Superior temporal gyrus (tissue), 1 donor: ENCODE data around the gene THTPA.

ENCODE experiments used
- DNase-seq: peaks from one replicate; pipeline ENCODE4 v3.0.0-alpha.2; 2016; ENCODE audit errors: extremely low spot score

The THTPA gene

DNA sequence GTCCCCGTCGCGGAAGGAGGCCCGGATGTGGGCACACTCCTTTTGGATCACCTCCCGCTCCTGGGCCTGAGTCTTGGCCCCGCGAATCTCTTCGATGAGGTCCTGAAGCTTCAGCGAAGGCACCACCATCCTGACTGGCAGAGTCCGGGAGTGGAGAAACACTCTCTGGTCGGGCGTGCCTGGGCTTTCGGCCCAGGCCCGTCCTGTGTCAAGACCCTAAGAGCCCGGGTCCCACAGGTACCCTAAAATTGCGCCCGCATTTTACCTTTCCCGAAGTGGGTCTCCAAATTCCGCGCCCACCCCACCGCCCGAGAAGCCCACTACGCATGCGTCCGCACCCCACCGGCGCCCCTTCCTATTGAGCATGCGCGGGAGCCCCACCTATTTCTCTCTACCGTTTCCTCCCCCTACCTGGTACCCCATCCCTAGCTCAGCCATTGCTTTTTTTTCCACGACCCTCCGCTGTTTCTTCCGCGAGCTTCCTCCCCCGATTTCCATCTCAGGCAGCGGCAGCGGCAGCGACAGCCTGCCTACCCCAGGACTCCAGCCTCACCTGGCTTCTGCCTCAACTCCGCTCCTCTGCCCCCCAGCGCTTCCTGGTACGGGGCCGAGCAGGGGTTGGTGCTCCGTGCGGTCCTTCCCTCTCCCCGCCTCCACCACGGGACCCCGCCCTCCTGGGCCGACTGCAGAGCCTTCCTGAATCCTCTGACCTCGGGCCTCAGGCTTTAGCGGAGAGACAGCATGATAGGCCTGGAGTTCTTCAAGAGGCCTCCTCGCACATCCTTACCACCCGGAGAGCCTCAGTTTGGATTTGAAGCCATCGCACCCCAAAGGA lies 11.3 kb downstream of the THTPA start, which contains the start of gene AP1G2:
TSS of gene AP1G2 (minus strand) at position 606 of the 835 bp plus-strand sequence. CDS start at position 129, 477 bp downstream.
- peak; percentile 53 for DNase-seq

DNA sequence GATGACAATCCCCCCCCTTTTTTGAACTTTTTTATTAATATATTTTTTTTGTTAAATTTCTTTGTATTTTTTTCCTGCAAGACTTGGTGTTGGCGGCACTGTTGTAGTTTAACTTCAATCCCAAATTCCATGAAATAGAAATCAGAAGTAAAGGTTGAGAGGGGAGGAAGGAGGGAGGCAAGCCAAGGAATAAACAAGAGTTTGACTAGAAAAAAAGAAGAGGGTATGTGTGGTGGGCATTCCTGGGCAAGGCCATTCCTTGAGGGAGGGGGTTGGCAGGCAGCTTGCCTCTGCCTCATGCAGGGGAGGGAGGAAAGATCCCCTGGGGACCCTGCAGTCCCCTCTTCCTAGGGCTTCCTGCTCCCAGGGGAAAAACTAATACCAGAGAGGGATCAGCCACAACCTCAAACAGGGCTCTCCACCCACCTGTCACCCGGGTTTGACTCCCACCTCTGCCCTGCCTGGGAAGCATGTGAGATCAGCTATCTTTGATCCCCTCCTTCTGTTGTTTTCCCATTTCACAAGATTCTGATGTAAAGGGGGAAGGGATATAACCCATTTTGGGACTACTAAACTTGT lies 12.0 kb downstream of the THTPA start:
- no peak for DNase-seq

DNA sequence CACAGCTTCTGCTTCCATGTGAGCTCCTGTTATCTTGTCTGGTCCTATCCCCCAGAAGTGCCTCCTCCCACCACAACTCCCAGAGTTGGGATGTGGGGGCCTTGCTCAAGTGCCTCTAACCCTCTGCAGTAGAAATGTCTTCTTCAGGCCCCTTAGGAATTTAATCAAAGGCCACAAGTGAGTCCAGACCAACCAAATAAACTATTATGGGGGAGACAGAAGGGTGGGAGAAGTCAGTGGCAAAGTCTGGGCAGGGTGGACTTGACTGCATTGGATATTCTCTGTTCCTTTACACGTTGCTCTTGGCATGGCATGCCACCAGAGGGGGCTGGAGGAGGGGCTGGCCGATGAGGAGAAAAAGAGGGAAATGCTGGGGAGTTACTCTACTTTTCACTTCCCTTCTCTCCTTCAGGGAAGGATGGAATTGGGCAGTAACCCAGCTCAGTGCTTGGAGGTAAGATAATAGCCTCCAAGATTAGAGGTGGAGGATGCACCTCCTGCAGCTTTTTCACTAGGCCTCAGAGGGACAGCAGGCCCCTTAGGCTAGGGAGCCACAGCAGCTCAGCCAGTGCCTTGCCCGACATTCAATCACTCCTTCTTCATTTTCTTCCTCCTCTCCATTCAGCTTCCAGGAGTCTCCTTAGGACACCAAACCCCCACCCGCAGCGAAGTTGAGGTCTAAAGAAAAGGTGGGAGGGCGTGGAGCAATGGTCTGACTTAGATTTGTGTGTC lies 12.7 kb downstream of the THTPA start:
- DNase-seq, result no peak

DNA sequence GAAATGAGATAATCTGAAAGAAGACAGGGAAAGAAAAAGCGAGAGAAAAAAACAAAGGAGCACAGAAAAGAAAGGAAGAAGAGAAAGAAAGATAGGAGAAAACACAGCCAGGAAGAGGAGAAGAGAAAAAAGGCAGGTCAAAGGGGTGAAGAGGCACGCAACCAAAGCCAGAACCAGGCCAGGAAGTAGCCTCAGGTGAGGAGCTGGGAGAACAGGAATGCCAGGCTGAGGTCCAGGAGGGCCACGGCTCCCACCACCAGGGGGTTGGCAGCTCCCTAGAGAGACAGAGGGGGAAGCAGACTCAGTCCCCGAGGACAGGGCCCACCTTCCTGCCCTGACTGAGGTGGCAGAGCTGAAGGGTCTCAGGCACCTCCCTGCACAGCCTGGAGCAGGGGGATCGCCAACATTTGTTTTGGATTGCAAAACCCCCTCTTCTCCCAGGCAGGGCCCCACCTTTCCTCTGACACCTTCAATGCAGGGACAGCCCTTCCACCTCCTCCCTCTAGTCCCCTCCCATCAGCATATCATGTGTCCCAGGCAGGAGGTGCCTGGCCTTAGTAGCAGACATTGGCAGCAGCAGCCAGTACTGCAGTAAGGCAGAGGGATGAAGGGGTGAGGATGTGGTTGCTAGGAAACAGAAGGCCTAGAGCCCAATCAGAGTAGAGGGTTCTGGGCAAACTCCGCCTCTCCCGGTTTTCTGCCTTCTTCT lies 13.5 kb downstream of the THTPA start:
- DNase-seq, result peak; percentile 74

DNA sequence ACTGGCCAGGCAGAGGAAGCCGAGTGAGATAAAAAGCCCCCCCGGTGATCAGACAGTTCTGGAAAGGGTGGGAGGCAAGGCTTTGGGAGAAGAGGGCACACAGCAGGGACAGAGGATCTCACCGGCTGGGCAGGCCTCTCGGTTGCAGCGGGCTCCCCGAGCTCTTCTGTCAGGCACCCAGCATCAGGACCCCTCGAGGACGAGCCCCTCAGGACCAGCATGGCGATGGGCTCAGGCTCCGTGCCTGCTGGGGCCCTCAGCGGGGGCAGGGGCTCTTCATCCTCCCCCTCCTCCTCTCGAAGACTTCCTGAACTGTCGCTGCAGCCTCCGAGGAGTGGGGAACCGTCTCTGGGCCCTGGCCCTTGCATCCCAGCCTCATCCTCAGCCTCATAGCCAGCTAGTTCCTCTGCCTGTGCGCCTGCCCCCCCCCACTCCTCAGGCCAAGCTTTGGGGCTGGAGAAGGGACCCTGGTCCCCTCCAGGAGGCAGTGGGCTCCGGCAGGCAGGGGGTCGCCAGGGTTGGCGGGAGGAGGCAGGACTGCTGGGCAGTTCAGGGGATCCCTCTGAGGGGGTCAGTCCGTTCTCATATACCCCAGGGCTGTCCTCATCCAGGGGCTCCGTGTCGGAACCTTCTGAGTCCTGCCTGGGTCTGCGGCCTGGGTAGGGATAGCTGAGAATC lies 14.9 kb downstream of the THTPA start:
- no peak for DNase-seq

DNA sequence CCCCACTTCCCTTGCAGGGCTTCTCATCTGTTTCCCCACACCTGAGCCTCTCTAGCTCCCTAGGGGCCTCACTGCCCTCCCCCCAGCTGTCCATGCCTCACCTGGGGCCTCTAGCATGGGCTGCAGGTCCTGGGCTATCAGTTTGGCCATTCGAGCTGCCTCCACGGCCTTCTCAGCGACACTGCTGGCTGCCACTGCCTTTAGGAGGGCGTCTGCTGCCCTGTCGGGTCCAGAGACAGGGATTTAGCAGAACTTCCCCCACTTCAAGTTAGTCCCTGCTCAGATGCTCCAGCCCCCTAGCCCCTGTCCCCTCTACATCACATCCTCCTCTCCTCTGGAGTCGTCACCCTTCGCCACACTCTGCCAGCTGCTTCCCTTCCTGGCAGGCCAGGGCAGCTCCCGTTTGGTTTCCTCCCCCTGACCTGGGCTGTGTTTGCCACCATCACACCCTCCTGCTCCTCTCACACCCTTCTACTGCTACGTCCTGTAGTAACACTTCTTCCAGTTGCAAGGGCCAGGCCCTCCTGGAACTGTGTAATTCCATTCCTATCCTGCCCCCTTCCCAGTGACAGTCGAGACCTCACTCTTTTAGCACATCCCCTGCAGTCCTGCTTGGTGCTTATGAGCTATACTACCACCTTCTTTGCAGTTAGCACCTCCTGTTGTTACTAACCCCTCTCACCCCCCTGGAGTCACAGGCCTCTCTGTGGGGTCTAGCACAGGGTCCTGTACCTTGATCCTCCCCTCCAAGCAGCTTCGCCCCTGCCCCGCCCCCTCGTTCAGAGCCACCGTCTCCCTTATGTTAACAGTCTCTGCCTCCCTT lies 15.8 kb downstream of the THTPA start:
- no peak for DNase-seq

DNA sequence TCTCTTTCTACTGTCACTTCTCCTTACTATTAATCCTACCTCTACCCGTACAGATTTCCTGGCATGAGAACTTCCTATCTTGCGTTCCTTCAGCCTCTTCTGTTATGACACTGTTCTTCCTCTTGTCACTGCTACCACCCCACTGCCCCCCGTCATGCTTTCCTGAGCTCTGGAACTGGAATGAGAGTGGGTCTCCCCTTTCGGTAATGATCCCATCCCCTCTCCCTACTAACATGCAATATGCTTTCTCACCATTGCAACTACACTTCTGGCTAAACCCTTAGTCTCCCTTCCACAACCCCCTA lies 16.4 kb downstream of the THTPA start:
- no peak for DNase-seq

DNA sequence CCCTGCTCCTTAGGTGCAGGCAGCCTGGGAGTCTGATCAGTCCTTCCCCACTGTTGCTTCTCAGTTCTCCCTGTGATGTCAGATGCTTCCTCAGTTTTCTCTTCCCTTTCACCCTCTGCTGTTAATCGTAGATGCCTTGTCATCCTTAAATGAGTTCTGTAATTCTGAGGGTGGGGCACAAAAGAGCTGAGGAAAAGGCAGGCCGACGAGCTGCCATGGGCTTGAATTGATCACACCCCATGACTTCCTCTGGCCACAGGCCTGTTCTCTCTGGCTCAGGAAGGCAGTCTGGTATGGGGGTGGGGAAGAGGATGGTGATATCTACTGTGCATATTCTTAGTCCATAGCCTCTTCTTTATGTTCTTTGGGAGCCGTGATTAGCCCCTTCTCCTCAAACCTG lies 16.8 kb downstream of the THTPA start:
- DNase-seq, result no peak

DNA sequence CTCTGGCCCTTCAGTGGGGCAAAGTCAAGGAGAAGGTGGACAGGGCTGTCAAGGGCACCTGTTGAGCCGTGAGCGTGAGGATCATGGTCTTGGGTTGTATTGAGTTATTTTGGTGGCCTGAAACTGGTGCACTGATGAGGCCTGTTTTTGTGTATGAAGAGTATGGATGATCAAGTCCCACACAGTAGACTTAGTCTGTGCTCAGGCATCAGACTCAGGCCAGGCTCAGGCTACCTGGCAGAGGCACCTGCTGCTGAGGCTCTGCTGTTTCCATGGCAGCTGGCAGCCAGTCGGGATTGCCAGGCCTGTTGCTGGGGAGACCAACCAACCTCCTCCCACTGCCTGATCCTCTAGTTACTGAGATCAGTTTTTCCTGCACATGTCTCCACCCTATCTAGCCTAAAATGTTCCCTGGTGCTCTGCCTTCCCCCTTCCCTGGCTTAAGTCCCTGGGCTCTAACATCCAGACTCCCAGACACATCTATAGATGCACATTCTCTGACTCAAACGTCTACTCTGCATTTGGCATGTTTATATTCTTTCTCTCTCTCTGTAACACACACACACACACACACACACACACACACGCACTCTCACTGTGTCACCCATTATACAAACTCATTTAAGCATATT lies 17.4 kb downstream of the THTPA start:
- DNase-seq, result peak; percentile 46

DNA sequence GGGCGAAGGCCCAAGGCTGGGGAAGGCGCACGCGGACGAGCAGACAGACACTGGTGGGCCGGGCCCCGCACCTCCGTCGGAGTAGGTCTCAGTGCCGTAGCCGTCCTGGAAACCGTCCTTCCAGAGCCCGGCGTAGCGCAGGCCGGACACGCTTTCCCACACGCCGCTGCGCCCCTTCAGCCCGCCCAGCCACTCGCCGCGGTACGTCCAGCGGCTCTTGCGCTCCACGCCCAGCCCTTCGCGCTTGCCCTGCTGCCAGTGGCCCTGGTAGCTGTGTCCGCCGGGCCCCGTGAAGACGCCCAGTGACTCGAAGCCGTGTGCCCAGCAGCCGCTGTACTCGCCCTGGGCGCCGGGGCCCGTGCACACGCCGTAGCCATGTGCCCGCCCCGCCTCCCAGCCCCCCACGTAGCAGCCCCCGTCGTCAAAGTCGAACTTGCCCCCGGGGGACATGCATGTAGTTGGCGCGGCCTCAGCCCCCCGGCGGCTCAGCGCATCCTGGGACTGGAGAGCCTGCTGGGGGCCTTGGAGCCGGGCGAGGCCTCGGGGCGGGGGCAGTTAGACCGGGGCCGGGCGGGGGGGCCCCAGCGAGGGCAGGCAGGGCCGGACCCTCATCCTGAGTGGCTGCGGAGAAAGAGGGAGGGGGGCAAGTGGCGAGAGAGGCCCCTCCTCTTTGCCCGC lies 21.1 kb downstream of the THTPA start:
- no peak for DNase-seq

DNA sequence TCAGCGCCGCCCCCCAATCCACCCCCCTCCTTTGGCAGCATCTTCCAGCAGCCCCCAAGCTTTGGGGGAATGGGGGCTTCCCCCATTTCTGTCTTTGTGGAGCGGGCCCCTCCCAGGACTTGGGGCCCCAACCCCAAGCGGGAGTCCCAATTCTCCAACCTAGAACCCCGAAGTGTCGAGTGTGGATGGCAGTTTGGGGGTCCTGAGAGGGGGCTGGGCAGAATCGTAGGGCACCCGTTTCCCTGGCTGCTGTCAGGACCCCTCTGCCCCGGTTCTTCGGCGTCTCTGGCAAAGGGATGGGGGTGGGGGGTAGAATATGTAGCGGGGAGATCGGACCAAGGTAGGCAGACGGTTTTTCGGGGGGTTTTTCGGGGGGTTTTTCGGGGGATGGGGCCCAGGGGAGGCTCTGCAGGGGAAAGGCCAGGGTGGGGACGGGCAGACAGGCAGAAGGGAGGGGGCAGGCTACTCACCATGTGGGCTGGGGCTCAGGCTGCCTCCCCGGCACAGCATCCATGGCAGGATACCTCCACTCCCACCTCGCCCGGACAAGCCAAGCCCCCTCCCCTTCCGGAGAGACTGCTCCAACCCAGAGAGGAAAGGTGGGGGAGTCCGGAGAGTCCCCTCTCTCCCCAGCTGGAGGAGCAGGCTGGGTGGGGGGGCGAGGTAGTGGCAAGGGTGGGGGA lies 21.8 kb downstream of the THTPA start:
- no peak for DNase-seq

DNA sequence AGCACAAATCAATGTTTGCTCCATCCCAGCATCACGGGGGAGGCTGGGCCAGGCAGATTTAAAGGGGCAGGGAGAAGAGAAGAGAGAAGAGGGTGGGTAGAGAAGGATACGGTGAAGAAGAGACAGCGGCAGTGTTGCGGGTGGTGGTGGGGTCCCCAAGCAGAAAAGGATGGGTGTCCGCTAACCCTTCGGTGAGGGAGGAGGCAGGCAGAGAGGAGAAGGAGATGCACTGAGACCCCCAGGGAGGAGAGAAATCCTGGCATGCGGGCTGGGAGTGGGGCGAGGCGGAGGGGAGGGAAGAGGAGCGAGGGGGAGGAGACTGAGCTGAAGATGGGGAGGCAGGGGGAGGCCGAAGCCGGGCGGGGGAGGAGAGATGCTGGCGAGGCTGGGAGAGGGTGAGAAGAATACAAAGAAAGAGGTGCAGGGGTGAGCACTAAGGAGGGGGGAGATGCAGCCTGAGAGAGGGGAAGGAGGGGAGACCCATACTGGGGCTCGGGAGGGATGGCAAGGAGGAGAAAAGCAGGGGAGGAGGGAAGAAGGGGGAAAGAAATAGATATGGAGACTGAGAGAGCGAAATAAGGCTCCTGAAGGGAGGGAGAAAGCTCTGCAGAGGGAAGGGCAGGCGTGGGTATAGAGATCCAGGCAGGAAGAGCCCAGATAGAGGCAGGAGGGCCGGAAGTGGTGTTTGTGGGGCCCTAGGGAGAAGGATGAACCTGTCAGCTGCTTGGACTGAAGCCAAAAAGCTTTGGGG lies 22.7 kb downstream of the THTPA start, which contains the start of gene JPH4:
TSS of gene JPH4 (minus strand) at position 231 of the 751 bp plus-strand sequence. CDS start 1,337 bp downstream, outside the sequence.
- DNase-seq, result no peak

DNA sequence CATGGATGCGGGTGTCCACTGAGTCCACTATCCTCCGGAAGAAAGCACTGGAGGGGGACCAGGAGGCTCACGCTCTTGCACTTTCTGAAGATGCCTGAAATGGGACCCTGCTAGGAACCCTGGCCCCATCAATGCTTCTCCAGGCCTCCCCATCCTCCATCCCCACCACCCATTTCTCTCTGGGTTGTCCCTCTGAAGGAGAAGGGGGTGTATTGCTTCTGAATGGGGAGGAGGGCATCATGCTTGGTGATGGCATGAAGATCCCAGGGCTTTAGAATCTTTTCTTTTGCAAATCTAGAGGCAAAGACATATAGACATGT lies 23.2 kb downstream of the THTPA start:
- no peak for DNase-seq

DNA sequence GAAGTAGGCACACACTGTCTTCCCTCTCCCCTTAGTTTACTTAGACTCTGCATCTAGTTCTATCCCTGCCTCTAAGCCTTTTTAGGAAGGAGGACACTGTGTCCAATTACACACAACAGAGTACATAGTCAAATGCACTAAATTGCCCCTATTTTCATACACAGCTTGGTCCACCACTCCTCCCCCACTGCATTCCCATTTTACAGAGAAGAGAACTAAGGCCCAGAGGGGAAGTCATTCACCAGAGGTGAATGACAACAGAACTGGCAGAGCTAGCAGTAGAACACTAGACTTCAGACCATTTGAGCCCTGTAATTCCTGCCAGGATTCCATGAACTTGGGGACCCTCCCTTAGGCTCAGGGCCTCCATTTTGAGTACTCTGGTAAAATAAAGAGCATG lies 23.7 kb downstream of the THTPA start:
- no peak for DNase-seq

DNA sequence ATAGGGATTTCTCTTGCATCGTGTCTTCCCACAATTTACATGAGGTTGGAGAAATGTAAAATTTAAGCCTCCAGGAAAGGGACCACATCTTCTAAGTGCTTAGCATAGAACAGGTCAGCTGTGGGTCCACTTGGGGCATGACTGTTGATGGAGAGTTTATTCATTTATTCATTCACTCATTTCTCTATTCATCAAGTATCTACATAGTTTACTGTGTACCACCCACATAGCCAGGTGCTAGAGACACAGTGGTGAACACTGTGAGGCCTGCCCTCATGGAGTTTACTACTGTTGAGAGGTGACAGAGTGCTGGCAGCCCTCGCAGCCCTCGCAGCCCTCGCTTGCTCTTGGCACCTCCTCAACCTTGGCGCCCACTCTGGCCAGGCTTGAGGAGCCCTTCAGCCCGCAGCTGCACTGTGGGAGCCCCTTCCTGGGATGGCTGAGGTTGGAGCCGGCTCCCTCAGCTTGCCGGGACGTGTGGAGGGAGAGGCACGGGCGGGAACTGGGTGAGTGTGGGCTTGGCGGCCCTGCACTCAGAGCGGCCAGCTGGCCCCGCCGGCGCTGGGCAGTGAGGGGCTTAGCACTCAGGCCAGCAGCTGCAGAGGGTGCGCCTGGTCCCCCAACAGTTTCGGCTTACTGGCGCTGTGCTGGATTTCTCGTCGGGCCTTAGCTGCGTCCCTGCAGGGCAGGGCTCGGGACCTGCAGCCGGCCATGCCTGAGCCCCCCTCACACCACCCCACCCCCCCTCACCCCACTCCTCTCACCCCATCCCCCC lies 24.3 kb downstream of the THTPA start:
- DNase-seq, result no peak

DNA sequence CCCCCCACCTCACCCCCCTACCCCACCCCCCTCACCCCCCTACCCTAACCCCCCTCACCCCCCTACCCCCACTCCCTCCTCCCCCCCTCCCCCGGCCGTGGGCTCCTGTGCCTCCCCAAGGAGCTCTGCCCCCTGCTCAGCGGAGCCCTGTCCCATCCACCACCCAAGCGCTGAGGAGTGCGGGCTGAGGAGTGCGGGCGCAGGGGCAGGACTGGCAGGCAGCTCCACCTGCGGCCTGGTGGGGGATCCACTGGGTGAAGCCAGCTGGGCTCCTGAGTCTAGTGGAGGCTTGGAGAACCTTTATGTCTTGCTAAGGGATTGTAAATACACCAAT lies 24.8 kb downstream of the THTPA start:
- no peak for DNase-seq

DNA sequence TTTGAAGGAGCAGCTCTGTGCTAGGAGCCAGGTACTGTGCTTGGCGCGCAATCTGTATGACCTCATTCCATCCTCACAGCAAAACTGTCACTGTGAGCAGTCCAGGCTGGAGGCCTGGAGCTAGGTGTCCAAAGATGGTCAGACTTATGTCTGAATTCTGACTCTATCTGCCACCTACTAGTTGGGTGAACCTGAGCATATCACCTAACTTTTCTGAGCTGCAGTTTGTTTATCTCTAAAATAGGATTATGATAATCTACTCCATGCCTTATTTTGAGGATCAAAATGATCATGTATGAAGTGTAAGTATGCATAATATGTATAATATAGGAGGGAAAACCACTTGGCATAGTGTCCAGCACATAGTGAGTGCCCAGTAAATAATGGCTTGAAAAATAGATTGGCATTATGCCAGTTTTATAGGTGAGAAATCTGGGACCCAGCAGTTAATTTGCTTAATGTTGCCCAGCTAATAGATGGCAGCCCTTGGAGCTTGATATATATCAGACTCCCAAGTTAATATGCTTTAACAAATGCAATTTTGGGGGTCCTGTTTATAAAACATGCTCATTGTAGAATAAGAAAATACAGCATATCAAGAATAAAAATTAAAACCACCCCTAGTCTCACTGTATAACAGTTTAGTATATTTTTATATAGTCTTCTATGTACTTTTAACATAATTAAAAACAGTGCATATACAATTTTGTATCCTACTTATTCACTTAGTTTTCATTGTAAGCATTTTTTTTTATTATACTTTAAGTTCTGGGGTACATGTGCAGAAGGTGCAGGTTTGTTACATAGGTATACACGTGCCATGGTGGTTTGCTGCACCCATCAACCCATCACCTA lies 27.1 kb downstream of the THTPA start:
- no peak for DNase-seq
